ENCODE results near the gene SPP1.

SPP1 gene

DNA sequence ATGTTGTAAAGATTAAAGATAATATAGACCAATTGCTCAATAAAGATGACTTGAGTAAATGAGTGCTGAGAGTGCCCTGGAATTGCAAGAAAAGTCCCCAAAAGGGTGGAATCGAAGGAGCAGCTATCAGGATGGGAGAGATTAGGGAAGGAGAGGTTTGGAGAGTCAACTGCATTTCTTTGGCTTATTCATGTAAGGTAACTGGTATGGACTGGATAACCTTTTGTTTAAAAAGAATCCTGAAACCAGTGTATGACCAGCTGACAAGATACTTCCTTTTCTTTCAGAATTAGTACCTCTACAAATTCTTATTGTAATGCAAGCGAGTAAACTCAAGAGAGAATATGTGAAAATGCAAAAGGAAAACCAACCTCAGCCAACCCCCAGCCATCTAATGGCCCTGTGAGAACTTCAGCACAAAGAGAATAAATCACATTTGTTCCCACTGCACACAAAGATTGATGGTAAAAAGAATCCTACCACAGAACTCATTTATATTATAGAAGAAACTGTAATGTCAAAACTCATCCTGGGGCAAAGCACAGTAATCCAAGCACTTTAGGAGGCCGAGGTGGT lies 24.5 kb upstream of the SPP1 start:
- H3K4me3 ChIP-seq (replicated peaks in 1 of 2; ENCODE audit: low read depth in 2 of 2, low read length in 2 of 2), result no peak overlapping the region
- DNase-seq (ENCODE audit: low read depth in 2 of 2), result no peak
- TF ChIP-seq CTCF (IDR thresholded peaks at IDR 0.05; ENCODE audit: low read depth, low read length), result no peak

- no peak overlapping the region for H3K4me3 ChIP-seq (replicated peaks in 1 of 2; ENCODE audit: low read depth in 2 of 2, low read length in 2 of 2)
- no peak for TF ChIP-seq CTCF (IDR thresholded peaks at IDR 0.05; ENCODE audit: low read depth, low read length)
- DNase-seq (ENCODE audit: low read depth in 2 of 2), result no peak
These were observed 21.7 kb upstream of the SPP1 start for GRCh38 chr4:87953826-87954225.

GRCh38 chr4:87956501-87956900 lies 19.0 kb upstream of the SPP1 start:
- H3K4me3 ChIP-seq (replicated peaks in 1 of 2; ENCODE audit: low read depth in 2 of 2, low read length in 2 of 2), result no peak overlapping the region
- TF ChIP-seq CTCF (IDR thresholded peaks at IDR 0.05; ENCODE audit: low read depth, low read length), result no peak
- DNase-seq (ENCODE audit: low read depth in 2 of 2), result no peak

- H3K4me3 ChIP-seq (replicated peaks in 1 of 2; ENCODE audit: low read depth in 2 of 2, low read length in 2 of 2), result no peak overlapping the region
- no peak for TF ChIP-seq CTCF (IDR thresholded peaks at IDR 0.05; ENCODE audit: low read depth, low read length)
- DNase-seq (ENCODE audit: low read depth in 2 of 2), result no peak
These were observed 18.5 kb upstream of the SPP1 start for GRCh38 chr4:87957061-87957460.

DNA sequence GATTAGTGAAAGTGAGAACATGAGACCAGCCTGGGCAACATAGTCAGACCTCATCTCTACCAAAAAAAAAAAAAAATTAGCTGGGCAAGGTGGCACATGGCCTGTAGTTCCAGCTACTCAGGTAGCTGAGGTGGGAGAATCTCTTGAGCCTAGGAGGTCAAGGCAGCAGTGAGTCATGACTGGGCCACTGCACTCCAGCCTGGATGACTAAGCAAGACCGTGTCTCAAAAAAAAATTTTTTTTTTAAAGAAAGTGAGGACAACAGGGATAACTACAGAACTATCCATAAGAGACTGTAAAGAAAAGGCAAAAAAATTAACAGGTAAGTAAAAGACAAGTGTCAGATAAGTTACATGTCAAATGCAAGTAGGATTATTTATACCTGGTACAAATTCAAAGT lies 13.5 kb upstream of the SPP1 start:
- no peak for TF ChIP-seq CTCF (IDR thresholded peaks at IDR 0.05; ENCODE audit: low read depth, low read length)
- no peak overlapping the region for H3K4me3 ChIP-seq (replicated peaks in 1 of 2; ENCODE audit: low read depth in 2 of 2, low read length in 2 of 2)
- peak; percentile 20 to 64 for DNase-seq (ENCODE audit: low read depth in 2 of 2)

DNA sequence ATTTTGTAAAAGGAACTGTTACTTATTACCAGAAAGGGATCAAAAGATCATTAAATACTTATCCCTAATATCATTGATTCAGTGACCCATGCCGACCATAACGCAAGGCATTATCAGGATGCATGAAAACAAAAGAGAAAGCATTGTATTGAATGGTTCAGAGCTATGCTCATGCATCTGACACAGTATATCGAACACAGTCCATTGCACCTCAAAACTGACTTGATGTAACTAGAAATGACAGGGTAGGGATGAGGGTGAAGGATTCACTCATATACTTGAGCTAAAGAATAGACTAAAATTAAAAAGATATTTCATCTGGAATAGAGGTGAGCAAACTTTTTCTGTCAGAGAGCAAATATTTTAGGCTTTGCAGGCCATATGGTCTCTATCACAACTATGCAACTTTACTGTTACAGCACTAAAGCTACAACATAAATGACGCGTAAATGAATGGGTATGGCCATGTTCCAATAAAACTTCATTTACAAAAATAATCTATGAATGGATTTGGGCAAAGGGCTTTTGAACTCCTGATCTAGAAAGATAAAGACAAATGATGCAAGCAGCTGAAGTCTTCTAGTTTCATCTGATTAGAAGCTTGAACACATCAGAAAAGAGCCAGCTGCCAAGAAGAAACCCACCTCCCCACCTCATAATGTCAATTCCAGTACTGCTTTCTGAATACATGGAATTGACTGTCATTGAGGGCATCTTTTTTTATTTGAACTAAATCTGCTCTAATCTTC lies 12.9 kb upstream of the SPP1 start:
- DNase-seq (ENCODE audit: low read depth in 2 of 2), result no peak
- TF ChIP-seq CTCF (IDR thresholded peaks at IDR 0.05; ENCODE audit: low read depth, low read length), result no peak
- no peak overlapping the region for H3K4me3 ChIP-seq (replicated peaks in 1 of 2; ENCODE audit: low read depth in 2 of 2, low read length in 2 of 2)

All from cardiac fibroblast (primary cell).